COLO668 (cell line): ENCODE data around the gene HPRT1.
A peak's percentile ranks its signal among the peaks of the same experiment; 100 is the strongest.

Source experiments
- DNase-seq: peaks from one replicate; lab custom pipeline; 2025; ENCODE audit not compliant: unreplicated experiment; lab: John Stamatoyannopoulos, UW

The HPRT1 gene

DNA sequence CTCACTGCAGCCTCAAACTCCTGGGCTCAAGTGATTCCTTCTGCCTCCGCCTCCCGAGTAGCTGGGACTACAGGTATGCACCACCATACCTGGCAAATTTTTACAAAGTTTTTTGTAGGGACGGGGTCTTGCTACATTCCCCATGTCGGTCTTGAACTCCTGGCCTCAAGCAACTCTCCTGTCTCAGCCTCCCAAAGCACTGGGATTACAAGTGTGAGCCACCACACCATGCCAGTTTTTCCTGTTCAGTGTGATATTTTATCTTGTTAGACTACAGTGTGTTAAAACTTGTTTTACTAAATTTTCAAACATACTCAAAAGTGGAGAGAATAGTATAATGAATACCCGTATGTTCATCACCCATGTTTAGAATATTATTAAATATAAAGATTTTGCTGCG, 12.1 kb downstream of the HPRT1 start:
- DNase-seq, result no peak

DNA sequence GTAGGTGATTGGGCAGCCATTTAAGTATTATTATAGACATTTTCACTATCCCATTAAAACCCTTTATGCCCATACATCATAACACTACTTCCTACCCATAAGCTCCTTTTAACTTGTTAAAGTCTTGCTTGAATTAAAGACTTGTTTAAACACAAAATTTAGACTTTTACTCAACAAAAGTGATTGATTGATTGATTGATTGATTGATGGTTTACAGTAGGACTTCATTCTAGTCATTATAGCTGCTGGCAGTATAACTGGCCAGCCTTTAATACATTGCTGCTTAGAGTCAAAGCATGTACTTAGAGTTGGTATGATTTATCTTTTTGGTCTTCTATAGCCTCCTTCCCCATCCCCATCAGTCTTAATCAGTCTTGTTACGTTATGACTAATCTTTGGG, 16.3 kb downstream of the HPRT1 start:
- no peak for DNase-seq

GRCh38 chrX:134478374-134478773, 18.4 kb downstream of the HPRT1 start:
- no peak for DNase-seq

GRCh38 chrX:134480061-134480460, 20.1 kb downstream of the HPRT1 start:
- DNase-seq, result no peak

DNA sequence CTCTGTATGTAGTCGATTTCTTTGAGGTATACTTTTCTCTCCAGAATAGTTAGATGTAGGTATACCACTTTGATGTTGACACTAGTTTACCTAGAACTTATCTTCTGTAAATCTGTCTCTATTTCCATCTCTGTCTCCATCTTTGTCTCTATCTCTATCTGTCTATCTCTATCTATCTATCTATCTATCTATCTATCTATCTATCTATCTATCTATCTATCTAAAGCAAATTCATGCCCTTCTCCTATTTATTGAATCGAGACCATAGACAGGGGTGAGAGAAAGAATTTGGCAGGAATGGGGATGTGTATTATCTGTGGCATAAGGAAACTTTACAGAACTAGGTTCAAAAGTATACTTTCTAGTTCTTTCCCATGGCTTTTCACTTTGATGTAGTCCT, 21.4 kb downstream of the HPRT1 start:
- DNase-seq, result no peak

DNA sequence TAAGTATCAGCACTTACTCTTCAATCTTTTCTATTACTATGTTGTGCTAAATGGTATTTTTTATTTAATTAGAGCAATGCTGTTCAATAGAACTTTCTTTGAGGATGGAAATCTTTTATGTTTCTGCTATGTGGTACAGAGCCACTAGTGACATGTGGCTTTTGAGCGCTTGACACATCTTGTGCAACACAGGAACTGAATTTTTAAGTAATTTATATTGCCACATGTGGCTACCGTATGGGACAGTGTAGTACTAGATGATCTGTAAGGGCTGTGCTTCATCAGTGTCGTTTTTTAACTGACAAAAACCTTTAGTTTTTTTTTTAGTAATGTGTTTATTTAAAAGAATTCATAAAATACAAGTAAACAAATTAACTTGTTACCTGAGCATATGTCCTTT, 22.4 kb downstream of the HPRT1 start:
- no peak for DNase-seq

DNA sequence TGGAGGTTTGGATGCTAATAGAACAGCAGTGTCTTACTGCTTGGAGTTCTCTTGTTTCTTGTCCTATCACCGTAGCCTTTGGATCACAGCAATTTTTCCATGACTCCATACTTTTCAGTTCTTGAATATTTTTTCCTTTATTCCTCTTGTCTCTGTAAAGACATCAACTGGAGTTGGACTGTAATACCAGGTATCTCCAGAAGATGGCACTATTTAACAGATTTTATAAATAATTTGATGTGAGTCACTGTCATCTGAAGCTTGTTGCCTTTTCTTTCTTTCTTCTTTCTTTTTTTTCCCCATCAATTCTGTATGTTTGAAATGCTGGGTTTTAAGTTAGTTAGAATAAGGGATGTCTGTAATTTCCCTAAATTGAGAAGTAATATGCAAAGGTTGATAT, 24.1 kb downstream of the HPRT1 start:
- DNase-seq, result peak; percentile 0

DNA sequence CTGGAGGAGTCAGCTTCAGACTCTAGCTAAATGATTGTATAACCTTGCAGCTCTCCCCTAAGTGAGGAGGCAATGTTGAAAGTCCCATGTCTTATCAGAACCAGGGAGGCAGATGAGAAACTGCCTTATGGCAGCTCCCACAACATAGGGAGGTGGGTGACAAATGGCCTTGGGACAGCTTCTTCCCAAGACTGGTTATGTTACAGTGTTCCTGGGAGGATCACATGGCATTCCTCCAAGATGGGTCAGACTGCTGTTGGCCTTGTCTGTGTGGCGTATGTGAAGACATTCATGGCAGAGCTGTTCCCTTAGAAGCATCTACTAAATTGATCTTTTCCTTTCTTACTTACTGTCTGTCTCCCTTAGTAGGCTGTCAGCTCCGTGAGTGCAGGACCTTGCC, 42.0 kb downstream of the HPRT1 start:
- DNase-seq, result no peak

DNA sequence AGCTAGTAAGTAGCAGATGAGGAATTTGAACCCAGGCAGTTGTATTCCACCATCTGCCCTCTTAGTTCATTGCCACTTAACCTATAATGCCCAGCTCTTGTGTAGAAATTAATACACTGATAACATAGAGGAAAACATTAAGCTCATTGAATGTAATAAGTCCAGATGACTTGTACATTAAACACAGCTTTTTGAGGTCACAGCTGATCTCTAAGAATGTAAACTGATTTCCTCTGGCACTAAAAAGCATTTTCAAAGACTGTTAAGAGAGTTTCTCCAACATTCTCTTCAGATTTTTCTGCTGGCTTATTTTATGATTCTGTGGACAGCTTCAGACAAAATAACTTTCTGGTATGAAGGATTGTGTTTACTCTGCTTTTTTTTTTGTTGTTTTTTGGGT, 42.7 kb downstream of the HPRT1 start:
- DNase-seq, result no peak

GRCh38 chrX:134512566-134512965, 52.6 kb downstream of the HPRT1 start:
- DNase-seq, result no peak

DNA sequence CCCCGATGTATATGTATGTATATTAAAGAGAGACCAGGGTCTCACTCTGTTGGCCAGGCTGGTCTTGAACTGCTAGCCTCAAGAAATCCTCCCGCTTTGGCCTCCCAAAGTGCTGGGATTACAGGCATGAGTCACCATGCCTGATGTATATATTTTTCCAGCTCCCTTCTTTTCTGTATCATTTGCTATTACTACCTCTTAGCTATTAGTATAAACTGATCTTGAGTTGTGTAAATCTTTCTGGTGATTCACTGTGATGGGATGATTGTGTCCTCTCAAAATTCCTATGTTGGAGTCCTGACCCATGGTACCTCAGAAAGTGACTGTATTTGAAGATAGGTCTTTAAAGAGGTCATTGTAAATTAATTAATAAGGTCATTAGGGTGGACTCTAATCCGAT, 53.1 kb downstream of the HPRT1 start:
- no peak for DNase-seq

GRCh38 chrX:134520860-134521390, 61.0 kb downstream of the HPRT1 start:
- peak; percentile 3 for DNase-seq

DNA sequence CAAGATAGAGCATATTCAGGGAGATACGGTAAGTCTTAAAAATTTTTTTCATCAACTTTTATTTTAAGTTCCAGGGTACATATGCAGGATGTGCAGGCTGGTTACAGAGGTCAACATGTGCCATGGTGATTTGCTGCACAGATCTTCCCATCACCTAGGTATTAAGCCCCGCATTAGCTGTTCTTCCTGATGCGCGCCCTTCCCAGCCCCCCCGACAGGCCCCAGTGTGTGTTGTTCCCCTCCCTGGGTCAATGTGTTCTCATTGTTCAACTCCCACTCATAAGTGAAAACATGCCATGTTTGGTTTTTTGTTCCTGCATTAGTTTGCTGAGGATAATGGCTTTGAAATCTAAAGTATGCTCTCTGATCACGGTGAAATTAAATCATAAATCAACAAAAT, 64.2 kb downstream of the HPRT1 start:
- no peak for DNase-seq

DNA sequence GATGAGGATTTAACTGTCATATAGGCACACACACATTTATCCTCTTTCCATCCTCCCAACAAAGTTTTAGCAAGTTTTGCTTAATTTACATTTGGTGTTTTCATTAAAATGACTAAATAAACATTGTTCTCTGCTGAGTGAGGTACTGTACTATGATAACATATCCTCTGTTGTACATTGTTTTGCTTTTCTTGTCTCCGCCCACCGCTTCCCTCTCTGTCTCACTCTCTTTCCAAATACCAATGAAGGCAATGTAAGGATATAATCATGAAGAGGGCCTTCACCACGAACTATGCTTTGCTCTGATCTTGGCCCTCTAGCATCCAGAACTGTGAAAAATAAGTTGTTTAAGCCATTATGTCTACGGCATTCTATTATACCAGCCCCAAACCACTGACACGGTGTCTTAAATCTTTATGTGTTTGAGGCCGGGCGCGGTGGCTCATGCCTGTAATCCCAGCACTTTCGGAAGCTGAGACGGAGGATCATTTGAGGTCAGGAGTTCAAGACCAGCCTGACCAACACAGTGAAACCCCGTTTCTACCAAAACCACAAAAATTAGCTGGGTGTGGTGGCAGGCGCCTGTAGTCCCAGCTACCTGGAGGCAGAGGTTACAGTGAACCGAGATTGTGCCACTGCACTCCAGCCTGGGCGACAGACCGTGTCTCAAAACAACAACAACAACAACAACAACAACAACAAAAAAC, 65.3 kb downstream of the HPRT1 start:
- DNase-seq, result no peak

DNA sequence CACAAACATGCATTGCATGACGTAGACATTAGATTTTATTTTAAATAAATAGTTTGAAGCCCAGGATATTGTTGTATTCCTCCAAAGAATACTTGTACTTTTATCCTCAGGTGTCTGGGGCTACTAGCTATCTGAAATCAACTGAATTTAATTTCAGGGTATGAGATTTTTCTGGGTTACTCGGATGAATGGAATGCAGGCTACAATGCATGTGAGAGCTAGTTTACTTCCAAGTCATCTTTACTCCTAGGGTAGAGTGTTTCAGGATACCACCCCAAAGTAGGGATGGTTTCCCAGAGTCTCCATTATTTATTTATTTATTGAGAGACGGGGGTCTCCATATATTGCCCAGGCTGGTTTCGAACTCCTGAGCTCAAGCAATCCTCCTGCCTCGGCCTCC, 66.4 kb downstream of the HPRT1 start:
- no peak for DNase-seq

- DNase-seq, result no peak
These were observed 69.0 kb downstream of the HPRT1 start for GRCh38 chrX:134528960-134529359.

- no peak for DNase-seq
These were observed 69.5 kb downstream of the HPRT1 start for GRCh38 chrX:134529481-134529880.

DNA sequence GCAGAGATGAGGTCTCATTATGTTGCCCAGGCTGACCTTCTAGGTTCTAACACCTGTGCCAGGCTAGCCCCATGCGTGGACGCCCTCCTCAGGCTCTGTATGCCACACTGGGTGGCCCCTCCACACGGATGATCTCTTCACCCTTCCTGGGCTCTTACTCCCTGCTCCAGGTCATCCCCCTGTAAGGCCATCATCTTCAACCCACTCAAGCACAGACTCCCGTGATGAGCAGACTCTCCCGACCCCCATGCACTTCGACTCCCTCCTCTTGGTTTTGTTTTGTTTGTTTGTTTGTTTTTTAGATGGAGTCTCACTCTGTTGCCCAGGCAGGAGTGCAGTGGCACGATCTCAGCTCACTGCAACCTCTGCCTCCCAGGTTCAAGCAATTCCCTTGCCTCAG, 70.9 kb downstream of the HPRT1 start:
- DNase-seq, result no peak

DNA sequence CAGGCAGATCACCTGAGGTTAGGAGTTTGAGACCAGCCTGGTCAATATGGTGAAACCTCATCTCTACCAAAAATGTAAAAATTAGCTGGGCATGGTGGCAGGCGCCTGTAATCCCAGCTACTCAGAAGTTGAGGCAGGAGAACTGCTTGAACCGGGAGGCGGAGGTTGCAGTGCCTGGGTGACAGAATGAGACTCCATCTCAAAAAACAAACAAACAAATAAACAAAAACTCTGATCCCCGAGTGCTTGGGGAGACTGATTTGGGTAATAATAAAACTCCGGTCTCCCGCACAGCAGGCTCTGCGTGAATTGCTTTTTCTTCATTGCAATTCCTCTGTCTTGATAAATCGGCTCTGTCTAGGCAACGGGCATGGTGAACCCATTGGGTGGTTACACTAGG, 73.4 kb downstream of the HPRT1 start:
- DNase-seq, result no peak

DNA sequence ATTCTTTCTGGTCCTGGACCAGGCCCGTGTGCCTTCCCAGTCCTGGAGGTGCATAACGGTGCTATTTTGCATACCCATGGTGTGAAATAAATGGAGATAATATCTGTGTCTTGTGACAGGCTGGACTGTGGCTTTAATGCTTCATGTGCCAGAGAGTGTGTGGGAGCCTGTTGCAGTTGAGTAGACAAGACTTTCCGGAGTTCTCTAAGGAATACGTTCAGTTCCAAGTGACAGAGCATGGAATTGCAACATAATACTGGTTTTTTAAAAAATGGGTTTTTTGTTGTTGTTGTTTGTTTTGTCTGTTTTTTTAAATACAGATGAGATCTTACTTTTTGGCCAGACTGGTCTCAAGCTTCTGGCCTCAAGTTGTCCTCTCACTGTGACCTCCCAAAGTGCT, 74.0 kb downstream of the HPRT1 start:
- DNase-seq, result no peak

GRCh38 chrX:134537179-134537955, 77.4 kb downstream of the HPRT1 start:
- DNase-seq, result no peak

GRCh38 chrX:134538316-134538715, 78.4 kb downstream of the HPRT1 start:
- DNase-seq, result no peak
